IMR-90 (cell line): ENCODE measurements around the gene SLC5A11. TPM values are rescaled to one million over a fixed set of nuclear protein-coding genes. Genes with fewer than 3 reads are reported as not detected.

Source experiments
- ATAC-seq: fragments of 200-7000 bp; cut with Tn5 transposase; 2 replicates; pipeline ENCODE4 v1.9.1; 2020; ENCODE audit warnings: low read depth, mild to moderate bottlenecking, moderate library complexity
- BruUV-seq: library from RNA; stranded (reverse); fragments of 400-500 nt; replicated peaks from 2 replicates; lab custom pipeline; 2021; lab: Mats Ljungman, UMichigan
- CTCF ChIA-PET: fragments of 300-600 bp; formaldehyde crosslinking; extraction: SDS; loops from one replicate; lab custom pipeline; 2021; ENCODE audit warnings: antibody characterized with exemption; lab: Yijun Ruan, JAX
- POLR2A ChIA-PET: fragments of 300-600 bp; sonication (Branson Sonifier 250); formaldehyde crosslinking; loops from one replicate; lab custom pipeline; 2022; ENCODE audit warnings: antibody characterized with exemption; ENCODE audit not compliant: unreplicated experiment; lab: Charles Lee
- DNase-seq: peaks from one replicate; pipeline ENCODE4 v3.0.0; 2013
- H2AFZ ChIP-seq: replicated peaks from 2 replicates; pipeline ENCODE3; 2013; ENCODE audit warnings: low read length, mild to moderate bottlenecking; ENCODE audit not compliant: poor library complexity
- H2AK5ac ChIP-seq: 2 replicates; pipeline ENCODE4 v1.6.1; 2013; ENCODE audit warnings: low read depth, low read length, inconsistent platforms
- H2AK9ac ChIP-seq: replicated peaks from 2 replicates; pipeline ENCODE3; 2013; ENCODE audit warnings: mild to moderate bottlenecking, low read depth, low read length, moderate library complexity; ENCODE audit not compliant: poor library complexity
- H2BK120ac ChIP-seq: 2 replicates; pipeline ENCODE4 v1.6.1; 2013; ENCODE audit warnings: low read depth, low read length, inconsistent platforms
- H2BK15ac ChIP-seq: 3 replicates; pipeline ENCODE4 v1.6.1; 2013; ENCODE audit warnings: low read depth, low read length, inconsistent platforms
- H2BK20ac ChIP-seq: 2 replicates; pipeline ENCODE4 v1.6.1; 2013; ENCODE audit warnings: low read depth, mild to moderate bottlenecking, inconsistent platforms, low read length, moderate library complexity
- H2BK5ac ChIP-seq: 2 replicates; pipeline ENCODE4 v1.6.1; 2013; ENCODE audit warnings: mild to moderate bottlenecking, low read depth, low read length, inconsistent platforms; ENCODE audit not compliant: poor library complexity, severe bottlenecking
- H3K14ac ChIP-seq: replicated peaks from 2 replicates; pipeline ENCODE4 v1.6.1; 2013; ENCODE audit warnings: low read depth, low read length, inconsistent platforms
- H3K18ac ChIP-seq: 2 replicates; pipeline ENCODE4 v1.6.1; 2013; ENCODE audit warnings: low read depth, low read length, control low read depth
- H3K23ac ChIP-seq: 2 replicates; pipeline ENCODE4 v1.6.1; 2013; ENCODE audit warnings: low read depth, low read length, inconsistent platforms
- H3K27ac ChIP-seq: 2 replicates; pipeline ENCODE4 v1.5.1; 2013; ENCODE audit warnings: mild to moderate bottlenecking, control low read depth, low read length; ENCODE audit not compliant: insufficient read depth
- H3K27me3 ChIP-seq: 2 replicates; pipeline ENCODE4 v1.6.1; 2013; ENCODE audit warnings: low read length; ENCODE audit not compliant: control insufficient read depth, insufficient read depth
- H3K36me3 ChIP-seq: 2 replicates; pipeline ENCODE4 v1.6.1; 2013; ENCODE audit warnings: low read length, mixed read lengths; ENCODE audit not compliant: control insufficient read depth, insufficient read depth
- H3K4ac ChIP-seq: 2 replicates; pipeline ENCODE4 v1.6.1; 2013; ENCODE audit warnings: low read depth, low read length, inconsistent platforms
- H3K4me1 ChIP-seq: 2 replicates; pipeline ENCODE4 v1.6.1; 2013; ENCODE audit warnings: low read length, mixed read lengths; ENCODE audit not compliant: control insufficient read depth, insufficient read depth
- H3K4me2 ChIP-seq: 2 replicates; pipeline ENCODE4 v1.6.1; 2013; ENCODE audit warnings: low read depth, mild to moderate bottlenecking, control low read depth, low read length, moderate library complexity
- H3K4me3 ChIP-seq: 2 replicates; pipeline ENCODE4 v1.5.1; 2013; ENCODE audit warnings: low read depth, mild to moderate bottlenecking, control low read depth, low read length, moderate library complexity; ENCODE audit not compliant: insufficient read depth
- H3K56ac ChIP-seq: 2 replicates; pipeline ENCODE4 v1.6.1; 2013; ENCODE audit warnings: low read length, inconsistent platforms; ENCODE audit not compliant: insufficient read depth; ENCODE audit errors: extremely low read depth
- H3K79me1 ChIP-seq, 2 experiments: 2 replicates each; pipeline ENCODE4 v1.6.1; 2013; ENCODE audit warnings: low read length in 2 of 2, inconsistent platforms in 1 of 2, low read depth in 1 of 2
- H3K9ac ChIP-seq: 2 replicates; pipeline ENCODE4 v1.6.1; 2013; ENCODE audit warnings: low read depth, low read length, control low read depth
- H3K9me1 ChIP-seq: 2 replicates; pipeline ENCODE4 v1.6.1; 2013; ENCODE audit warnings: low read length, inconsistent platforms; ENCODE audit not compliant: insufficient read depth
- H3K9me3 ChIP-seq: 2 replicates; pipeline ENCODE4 v1.6.1; 2013; ENCODE audit warnings: low read length; ENCODE audit not compliant: control insufficient read depth, insufficient read depth
- H4K20me1 ChIP-seq: 2 replicates; pipeline ENCODE4 v1.6.1; 2013; ENCODE audit warnings: low read length, inconsistent platforms; ENCODE audit not compliant: insufficient read depth
- H4K5ac ChIP-seq: 2 replicates; pipeline ENCODE4 v1.6.1; 2013; ENCODE audit warnings: mild to moderate bottlenecking, low read depth, low read length, control low read depth
- H4K8ac ChIP-seq, 2 experiments: 2 replicates each; pipeline ENCODE4 v1.6.1; 2013; ENCODE audit warnings: low read depth in 2 of 2, low read length in 2 of 2, control low read depth in 1 of 2, inconsistent platforms in 1 of 2
- H4K91ac ChIP-seq: 2 replicates; pipeline ENCODE4 v1.6.1; 2013; ENCODE audit warnings: low read depth, low read length, inconsistent platforms; ENCODE audit not compliant: insufficient read depth
- BHLHE40 ChIP-seq: fragments of 150-350 bp; IDR thresholded peaks from 2 replicates; pipeline ENCODE4 v1.6.1; 2016; ENCODE audit warnings: mild to moderate bottlenecking, low read depth, low read length
- CHD1 ChIP-seq: IDR thresholded peaks from 2 replicates; pipeline ENCODE4 v1.6.1; 2012; ENCODE audit warnings: low read depth, low read length, improper control_type of control experiment
- RAD21 ChIP-seq: IDR thresholded peaks from 2 replicates; pipeline ENCODE4 v1.6.1; 2012; ENCODE audit warnings: low read length, improper control_type of control experiment
- RCOR1 ChIP-seq: IDR thresholded peaks from 2 replicates; pipeline ENCODE4 v1.6.1; 2012; ENCODE audit warnings: mild to moderate bottlenecking, low read length, improper control_type of control experiment; ENCODE audit not compliant: insufficient replicate concordance
- SMC3 ChIP-seq: fragments of 150-350 bp; IDR thresholded peaks from 2 replicates; pipeline ENCODE4 v1.6.1; 2016; ENCODE audit warnings: low read depth, mild to moderate bottlenecking, antibody characterized with exemption, low read length, moderate library complexity
- WGBS, 2 experiments: methylation state at CpG; one replicate each; pipeline versions ENCODE4 v1.1.5 to v1.1.7; 2013; ENCODE audit warnings: missing lambda C conversion rate in 2 of 2; ENCODE audit not compliant: insufficient read length in 1 of 2; ENCODE audit errors: extremely low coverage in 2 of 2; 5-methylcytosine and 5-hydroxymethylcytosine counted together
- dilution Hi-C: fragments of 300-500 bp; cut with HindIII; formaldehyde crosslinking; loops from one replicate; pipeline ENCODE4 v1.14.3; 2018; ENCODE audit warnings: low sequenced_read_pairs; ENCODE audit not compliant: unreplicated experiment
- in situ Hi-C: fragments of 300-500 bp; cut with MboI; formaldehyde crosslinking; loops from 3 replicates; pipeline ENCODE4 v1.14.3; 2019; ENCODE audit warnings: low sequenced_read_pairs, inconsistent platforms, mixed read lengths
- intact Hi-C: fragments of 100-400 bp; cut with micrococcal nuclease; formaldehyde crosslinking; loops from 2 replicates; pipeline ENCODE4 v1.10.0; 2022
- polyA plus RNA-seq, 3 experiments: library from polyadenylated mRNA; depleted of rRNA; stranded (reverse); fragments of >200 nt; gene quantifications; 2 replicates each; pipeline ENCODE4 v1.2.3, GENCODE V29; 2012; ENCODE audit warnings: low replicate concordance in 1 of 3
- total RNA-seq: library from RNA; depleted of rRNA; stranded (reverse); fragments of >200 nt; gene quantifications from 2 replicates; pipeline ENCODE4 v1.2.3, GENCODE V29; 2012
- TF ChIP-seq, protein P1 (sequence below): fragments of 150-350 bp; IDR thresholded peaks from 2 replicates; pipeline ENCODE4 v1.6.1; 2016; ENCODE audit warnings: low read depth, mild to moderate bottlenecking, low read length, moderate library complexity, borderline replicate concordance
- TF ChIP-seq, protein P2 (sequence below): fragments of 150-350 bp; IDR thresholded peaks from 2 replicates; pipeline ENCODE4 v1.6.1; 2017; ENCODE audit warnings: mild to moderate bottlenecking, antibody characterized with exemption, low read length, low read depth

Gene SLC5A11
- total and polyA plus RNA-seq, 2 of the 4 experiments (the other 2 are of a cell fraction): under 0.01 TPM; not detected in 1

DNA sequence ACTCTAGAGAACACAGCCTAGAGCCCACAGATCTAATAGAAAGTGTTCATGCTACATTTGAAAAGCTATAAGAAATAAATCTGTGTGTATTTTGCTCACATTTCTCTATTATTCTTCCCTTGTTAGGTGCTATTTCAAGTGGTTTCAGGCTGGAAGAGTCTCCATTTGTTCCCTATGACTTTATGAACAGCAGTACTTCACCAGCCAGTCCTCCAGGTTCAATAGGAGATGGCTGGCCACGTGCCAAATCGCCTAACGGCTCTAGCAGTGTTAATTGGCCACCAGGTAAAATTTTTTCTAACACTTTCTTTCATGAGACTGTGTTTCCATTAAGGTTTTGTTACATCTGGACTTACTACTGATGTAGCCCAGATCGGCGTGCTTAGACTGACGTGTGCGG is 30.7 kb upstream of the SLC5A11 start:
- Histone ChIP-seq H3K18ac (no peak overlapping the region), H2BK5ac (no peak overlapping the region), H2AFZ (no peak overlapping the region), H3K27me3 (no peaks in the 10 kb centered on the region), H3K36me3 (peaks cover 64% of the 10 kb centered on the region), H2BK15ac (no peak overlapping the region), H4K5ac (no peak overlapping the region), H2AK5ac (no peak overlapping the region), H3K4me3 (no peak overlapping the region), H3K4me2 (no peak overlapping the region), H2AK9ac (no peak overlapping the region), H4K91ac (no peak overlapping the region), H3K9me1 (peaks cover 8% of the 10 kb centered on the region; the same call in 1 of the 2 replicates), H3K9me3 (no peaks in the 10 kb centered on the region), H3K4me1 (peaks cover 5% of the 10 kb centered on the region; the same call in 1 of the 2 replicates), H3K56ac (no peak overlapping the region), H3K9ac (no peak overlapping the region), H2BK20ac (no peak overlapping the region), H3K23ac (no peak overlapping the region), H2BK120ac (no peak overlapping the region), H4K8ac (no peak overlapping the region), H3K14ac (no peak overlapping the region), H3K4ac (no peak overlapping the region), H3K79me1 (peaks cover 8 to 24% of the 10 kb centered on the region in 2 experiments; a peak in 3 of 4 replicates), H3K27ac (no peak overlapping the region), H4K20me1 (no peaks in the 10 kb centered on the region)
- intact Hi-C loops (no loop called here), dilution Hi-C loops (no loop called here), in situ Hi-C loops (no loop called here)
- POLR2A ChIA-PET: no interaction called here
- CTCF ChIA-PET: no interaction called here
- WGBS, 2 experiments: 100% methylated on average over 4 of the region's 7 CpGs; no CpG with 5 or more reads in 1 of the 2 experiments
- TF ChIP-seq RCOR1: no peak
- TF ChIP-seq CHD1: no peak
- TF ChIP-seq SMC3: no peak
- TF ChIP-seq, protein P1, sequence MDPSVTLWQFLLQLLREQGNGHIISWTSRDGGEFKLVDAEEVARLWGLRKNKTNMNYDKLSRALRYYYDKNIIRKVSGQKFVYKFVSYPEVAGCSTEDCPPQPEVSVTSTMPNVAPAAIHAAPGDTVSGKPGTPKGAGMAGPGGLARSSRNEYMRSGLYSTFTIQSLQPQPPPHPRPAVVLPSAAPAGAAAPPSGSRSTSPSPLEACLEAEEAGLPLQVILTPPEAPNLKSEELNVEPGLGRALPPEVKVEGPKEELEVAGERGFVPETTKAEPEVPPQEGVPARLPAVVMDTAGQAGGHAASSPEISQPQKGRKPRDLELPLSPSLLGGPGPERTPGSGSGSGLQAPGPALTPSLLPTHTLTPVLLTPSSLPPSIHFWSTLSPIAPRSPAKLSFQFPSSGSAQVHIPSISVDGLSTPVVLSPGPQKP: no peak
- no peak for TF ChIP-seq BHLHE40
- TF ChIP-seq, protein P2, sequence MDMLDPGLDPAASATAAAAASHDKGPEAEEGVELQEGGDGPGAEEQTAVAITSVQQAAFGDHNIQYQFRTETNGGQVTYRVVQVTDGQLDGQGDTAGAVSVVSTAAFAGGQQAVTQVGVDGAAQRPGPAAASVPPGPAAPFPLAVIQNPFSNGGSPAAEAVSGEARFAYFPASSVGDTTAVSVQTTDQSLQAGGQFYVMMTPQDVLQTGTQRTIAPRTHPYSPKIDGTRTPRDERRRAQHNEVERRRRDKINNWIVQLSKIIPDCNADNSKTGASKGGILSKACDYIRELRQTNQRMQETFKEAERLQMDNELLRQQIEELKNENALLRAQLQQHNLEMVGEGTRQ: no peak
- TF ChIP-seq RAD21: no peak
- DNase-seq (no peak), ATAC-seq (no peak)
- no TSS peak for BruUV-seq
